ENCODE data around the gene GULP1. TPM values are rescaled to one million over a fixed set of nuclear protein-coding genes. Genes with fewer than 3 reads are reported as not detected.

Gene GULP1
- total and polyA plus RNA-seq, 10 donors, result 0.83 to 16.6 (median 6.6) TPM

DNA sequence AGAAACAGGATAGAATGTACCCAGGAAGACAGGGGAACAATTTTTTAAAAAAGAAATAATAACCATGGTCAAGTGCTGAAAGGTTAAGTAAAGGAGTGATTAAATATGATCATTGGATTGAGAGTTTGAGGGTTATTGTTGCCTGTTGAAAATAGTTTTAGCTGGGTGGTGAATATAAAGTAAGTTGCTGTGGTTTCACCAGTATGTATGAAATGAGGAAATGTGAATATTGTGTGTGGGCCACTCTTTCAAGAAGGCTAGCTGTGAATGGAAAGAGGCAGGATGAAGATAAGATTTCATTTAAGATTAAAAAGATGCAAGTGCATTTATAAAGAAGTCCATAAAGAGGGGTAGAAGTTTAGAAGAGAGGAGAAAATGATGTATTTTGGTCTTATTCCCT, 53.8 kb downstream of the GULP1 start:
- TF ChIP-seq CTCF (IDR thresholded peaks at IDR 0.05 in 8 of 11, conservative IDR thresholded peaks at IDR 0.05 in 3 of 11) (no peak), POLR2A (IDR thresholded peaks at IDR 0.05) (no peak), POLR2AphosphoS5 (IDR thresholded peaks at IDR 0.05) (no peak)
- Histone ChIP-seq H3K4me3 (no peak overlapping the region), H3K36me3 (no peaks in the 10 kb centered on the region), H3K4me1 (no peaks in the 10 kb centered on the region), H3K27ac (no peak overlapping the region), H3K27me3 (replicated peaks in 1 of 7) (no peaks in the 10 kb centered on the region), H3K9me3 (peaks cover 0 to 9% (median 0%) of the 10 kb centered on the region in 8 donors)
- intact Hi-C loops (cut with DNase I; ENCODE audit: low total_unique reads), result no loop called here
- no peak for DNase-seq

DNA sequence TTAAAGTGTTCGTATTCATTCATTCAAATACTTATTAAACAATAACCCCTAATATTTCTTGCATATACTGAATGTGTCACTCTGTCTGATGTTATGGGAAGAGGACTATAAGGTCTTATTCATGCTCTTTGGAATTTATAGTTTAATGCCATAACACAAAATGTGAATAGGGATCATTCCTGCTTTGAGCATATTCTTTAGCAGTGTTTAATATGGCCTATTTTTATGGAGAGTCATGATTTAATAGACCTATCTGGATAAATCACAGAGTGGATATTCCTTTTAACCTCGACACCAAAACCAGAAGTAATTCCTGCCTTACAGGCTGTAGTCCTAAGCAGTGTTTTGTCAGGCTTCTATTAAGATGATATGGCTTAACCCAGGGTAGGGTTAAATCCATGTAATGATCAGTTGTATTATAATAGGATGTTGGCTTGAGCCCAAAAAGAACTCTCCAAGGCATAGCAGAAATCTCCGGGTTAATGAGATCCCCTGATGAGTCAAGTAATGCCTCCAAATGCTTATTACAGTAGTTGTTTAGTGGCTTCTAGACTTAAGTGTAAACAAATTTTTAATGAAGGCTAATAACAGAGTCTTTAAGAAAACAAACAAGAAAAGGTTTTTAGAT, 54.3 kb downstream of the GULP1 start:
- TF ChIP-seq CTCF (IDR thresholded peaks at IDR 0.05 in 8 of 11, conservative IDR thresholded peaks at IDR 0.05 in 3 of 11), result no peak
- no peak for TF ChIP-seq POLR2AphosphoS5 (IDR thresholded peaks at IDR 0.05)
- no peak for TF ChIP-seq POLR2A (IDR thresholded peaks at IDR 0.05)
- no peaks in the 10 kb centered on the region for H3K4me1 ChIP-seq
- no peak overlapping the region for H3K27ac ChIP-seq
- no peaks in the 10 kb centered on the region for H3K27me3 ChIP-seq (replicated peaks in 1 of 7)
- H3K36me3 ChIP-seq, result no peaks in the 10 kb centered on the region
- H3K9me3 ChIP-seq, result peaks cover 0 to 5% (median 0%) of the 10 kb centered on the region in 8 donors
- intact Hi-C loops (cut with DNase I; ENCODE audit: low total_unique reads), result no loop called here
- H3K4me3 ChIP-seq, result no peak overlapping the region
- WGBS, 5 donors, result 63 to 89% (median 73%) methylated on average over 3 of the region's 3 CpGs
- no peak for DNase-seq

DNA sequence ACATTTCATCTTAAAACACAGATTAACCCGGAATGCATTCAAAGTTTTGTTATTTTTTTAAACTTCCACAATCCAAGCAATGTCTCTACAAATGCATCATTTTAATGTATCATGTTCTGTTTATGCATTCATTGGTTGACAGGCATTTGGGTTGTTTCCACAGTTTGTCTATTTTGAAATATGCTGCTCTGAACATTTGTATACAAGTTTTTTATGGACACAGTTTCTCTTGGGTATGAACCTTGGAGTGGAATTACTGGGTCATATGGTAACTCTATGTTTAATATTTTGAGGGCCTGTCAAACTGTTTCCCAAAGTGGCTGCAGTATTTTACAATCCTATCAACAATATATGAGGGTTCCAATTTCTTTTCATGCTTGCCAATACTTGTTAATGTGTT, 57.3 kb downstream of the GULP1 start:
- intact Hi-C loops (cut with DNase I; ENCODE audit: low total_unique reads), result no loop called here
- Histone ChIP-seq H3K4me3 (no peak overlapping the region), H3K36me3 (no peaks in the 10 kb centered on the region), H3K27me3 (replicated peaks in 1 of 7) (no peaks in the 10 kb centered on the region), H3K4me1 (no peaks in the 10 kb centered on the region), H3K27ac (no peak overlapping the region), H3K9me3 (no peaks in the 10 kb centered on the region)
- WGBS, 5 donors, result 67 to 87% (median 78%) methylated on average over 1 of the region's 1 CpG
- DNase-seq, result no peak
- TF ChIP-seq CTCF (IDR thresholded peaks at IDR 0.05 in 8 of 11, conservative IDR thresholded peaks at IDR 0.05 in 3 of 11) (no peak), POLR2A (IDR thresholded peaks at IDR 0.05) (no peak), POLR2AphosphoS5 (IDR thresholded peaks at IDR 0.05) (no peak)

- no peak for DNase-seq
- Histone ChIP-seq H3K4me3 (no peak overlapping the region), H3K36me3 (no peaks in the 10 kb centered on the region), H3K27me3 (replicated peaks in 1 of 7) (no peaks in the 10 kb centered on the region), H3K4me1 (no peaks in the 10 kb centered on the region), H3K9me3 (no peaks in the 10 kb centered on the region), H3K27ac (no peak overlapping the region)
- TF ChIP-seq POLR2AphosphoS5 (IDR thresholded peaks at IDR 0.05) (no peak), POLR2A (IDR thresholded peaks at IDR 0.05) (no peak), CTCF (IDR thresholded peaks at IDR 0.05 in 8 of 11, conservative IDR thresholded peaks at IDR 0.05 in 3 of 11) (no peak)
- 84 to 95% (median 86%) methylated on average over 5 of the region's 5 CpGs for WGBS, 5 donors
- intact Hi-C loops (cut with DNase I; ENCODE audit: low total_unique reads), result no loop called here
Observed at GRCh38 chr2:188353282-188353681, 61.6 kb downstream of the GULP1 start.

Data from spleen (tissue), 11 donors.